A549 (cell line): ENCODE measurements around the gene KIF5A.

Experiments used
- EP300 ChIP-seq, 2 experiments: fragments of >200 bp; sonication (Bioruptor Twin); formaldehyde crosslinking; IDR thresholded peaks; 2 replicates in 1 of 2; 3 replicates in 1 of 2; pipeline ENCODE4 v1.6.1; 2016 to 2017
- HDAC2 ChIP-seq: fragments of 200-600 bp; sonication (generic); IDR thresholded peaks from 2 replicates; pipeline ENCODE4 v1.6.1; 2016
- JUNB ChIP-seq: fragments of >200 bp; sonication (Bioruptor Twin); formaldehyde crosslinking; IDR thresholded peaks from 2 replicates; pipeline ENCODE4 v1.6.1; 2016
- PBX3 ChIP-seq: IDR thresholded peaks from 2 replicates; pipeline ENCODE4 v1.6.1; 2012
- POLR2A ChIP-seq: IDR thresholded peaks from 2 replicates; pipeline ENCODE4 v1.6.1; 2012; ENCODE audit warnings: mild to moderate bottlenecking, low read length
- POLR2AphosphoS2 ChIP-seq: conservative IDR thresholded peaks from 2 replicates; pipeline ENCODE4 v1.6.1; 2012; ENCODE audit warnings: low read length, improper control_type of control experiment, inconsistent platforms
- RAD21 ChIP-seq, 2 experiments: fragments of >200 bp in 1 of 2; sonication (Bioruptor Twin) in 1 of 2; formaldehyde crosslinking in 1 of 2; IDR thresholded peaks in 1 of 2; conservative IDR thresholded peaks in 1 of 2; 2 replicates in 1 of 2; 3 replicates in 1 of 2; pipeline ENCODE4 v1.6.1; 2012 to 2018; ENCODE audit warnings: inconsistent platforms in 1 of 2
- REST ChIP-seq: fragments of 200-600 bp; sonication (generic); IDR thresholded peaks from 2 replicates; pipeline ENCODE4 v1.6.1; 2016; ENCODE audit warnings: antibody characterized with exemption, mild to moderate bottlenecking, moderate library complexity
- ZFP36 ChIP-seq: fragments of 450-650 bp; IDR thresholded peaks from 2 replicates; pipeline ENCODE4 v1.6.1; 2014; ENCODE audit warnings: borderline replicate concordance; ENCODE audit not compliant: partially characterized antibody
- TF ChIP-seq, protein P1 (sequence below): fragments of >200 bp; sonication (Bioruptor Twin); formaldehyde crosslinking; IDR thresholded peaks from 3 replicates; pipeline ENCODE4 v1.5.1; 2016

DNA sequence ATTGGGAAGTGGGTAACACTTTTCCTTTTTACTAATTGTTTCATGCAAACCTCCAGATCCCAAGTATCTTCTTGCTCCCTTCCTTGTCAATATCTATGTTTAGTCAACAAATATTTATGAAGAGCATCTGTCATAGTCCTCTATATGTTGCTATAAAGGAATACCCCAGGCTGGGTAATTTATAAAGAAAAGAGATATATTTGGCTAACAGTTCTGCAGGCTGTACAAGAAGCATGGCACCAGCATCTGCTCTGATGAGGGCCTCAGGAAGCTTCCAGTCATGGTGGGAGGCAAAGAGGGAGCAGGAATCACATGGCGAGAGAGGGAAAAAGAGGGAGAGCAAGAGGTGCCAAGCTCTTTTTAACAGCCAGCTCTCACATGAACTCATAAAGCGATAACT, 4.6 kb downstream of the KIF5A start:
- TF ChIP-seq POLR2A (no peak), POLR2AphosphoS2 (no peak), EP300 (IDR thresholded peaks at IDR 0.05) (no peak), ZFP36 (no peak), PBX3 (no peak), REST (no peak), RAD21 (conservative IDR thresholded peaks at IDR 0.05 in 1 of 2, IDR thresholded peaks at IDR 0.05 in 1 of 2) (no peak), JUNB (no peak), HDAC2 (no peak)
- TF ChIP-seq, protein P1, sequence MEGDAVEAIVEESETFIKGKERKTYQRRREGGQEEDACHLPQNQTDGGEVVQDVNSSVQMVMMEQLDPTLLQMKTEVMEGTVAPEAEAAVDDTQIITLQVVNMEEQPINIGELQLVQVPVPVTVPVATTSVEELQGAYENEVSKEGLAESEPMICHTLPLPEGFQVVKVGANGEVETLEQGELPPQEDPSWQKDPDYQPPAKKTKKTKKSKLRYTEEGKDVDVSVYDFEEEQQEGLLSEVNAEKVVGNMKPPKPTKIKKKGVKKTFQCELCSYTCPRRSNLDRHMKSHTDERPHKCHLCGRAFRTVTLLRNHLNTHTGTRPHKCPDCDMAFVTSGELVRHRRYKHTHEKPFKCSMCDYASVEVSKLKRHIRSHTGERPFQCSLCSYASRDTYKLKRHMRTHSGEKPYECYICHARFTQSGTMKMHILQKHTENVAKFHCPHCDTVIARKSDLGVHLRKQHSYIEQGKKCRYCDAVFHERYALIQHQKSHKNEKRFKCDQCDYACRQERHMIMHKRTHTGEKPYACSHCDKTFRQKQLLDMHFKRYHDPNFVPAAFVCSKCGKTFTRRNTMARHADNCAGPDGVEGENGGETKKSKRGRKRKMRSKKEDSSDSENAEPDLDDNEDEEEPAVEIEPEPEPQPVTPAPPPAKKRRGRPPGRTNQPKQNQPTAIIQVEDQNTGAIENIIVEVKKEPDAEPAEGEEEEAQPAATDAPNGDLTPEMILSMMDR, result no peak
